Measurements from ENCODE around the gene MLH1.

GRCh38 chr3:36965440-36965839, 27.9 kb upstream of the MLH1 start:
- TF ChIP-seq CTCF (IDR thresholded peaks at IDR 0.05) (no peak), POLR2A (IDR thresholded peaks at IDR 0.05) (no peak), EP300 (IDR thresholded peaks at IDR 0.05) (no peak)

Measured in ovary (tissue), 3 donors.